GM19043 (cell line): Measurements from ENCODE around the gene NUDT4.
"Not testable (repeated sequence)": the region's sequence is repeated elsewhere in the genome, so short reads cannot be mapped to it uniquely, and the experiment has no call there.

Experiments used
- ATAC-seq: cut with Tn5 transposase; IDR thresholded peaks from one replicate; pipeline ENCODE4 v1.9.1; 2021; ENCODE audit warnings: low read depth; ENCODE audit not compliant: unreplicated experiment

Gene NUDT4

DNA sequence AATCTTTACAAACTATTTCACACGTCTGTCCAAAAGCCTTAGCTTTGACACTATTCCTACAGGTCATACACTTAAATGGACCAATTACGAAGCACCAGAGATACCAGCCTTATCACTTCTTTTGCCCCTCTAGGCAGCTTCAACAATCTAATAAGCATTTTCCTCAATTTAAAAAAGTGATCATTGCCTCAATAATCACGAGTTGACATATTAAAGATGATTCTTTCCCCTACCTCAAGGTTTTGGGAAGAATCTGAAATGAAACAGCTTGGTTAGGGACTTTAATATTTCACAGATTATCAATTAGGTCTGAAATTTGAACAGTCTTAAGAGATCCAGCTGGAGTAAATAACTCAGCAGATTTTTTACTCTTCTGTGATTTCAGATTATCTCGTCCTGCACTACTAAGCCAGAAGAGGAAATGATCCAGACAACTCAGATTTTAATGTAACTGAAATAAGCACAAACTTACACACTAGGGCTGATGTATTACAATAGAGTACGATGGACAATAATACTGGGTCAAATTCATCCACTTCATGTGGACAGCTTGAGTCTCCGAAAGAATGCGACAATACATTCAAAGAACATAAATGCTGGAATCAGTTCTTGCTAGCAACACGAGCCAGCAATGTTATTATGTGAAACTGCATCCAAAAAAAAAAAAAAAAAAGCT, 48.1 kb downstream of the NUDT4 start:
- ATAC-seq = no peak

DNA sequence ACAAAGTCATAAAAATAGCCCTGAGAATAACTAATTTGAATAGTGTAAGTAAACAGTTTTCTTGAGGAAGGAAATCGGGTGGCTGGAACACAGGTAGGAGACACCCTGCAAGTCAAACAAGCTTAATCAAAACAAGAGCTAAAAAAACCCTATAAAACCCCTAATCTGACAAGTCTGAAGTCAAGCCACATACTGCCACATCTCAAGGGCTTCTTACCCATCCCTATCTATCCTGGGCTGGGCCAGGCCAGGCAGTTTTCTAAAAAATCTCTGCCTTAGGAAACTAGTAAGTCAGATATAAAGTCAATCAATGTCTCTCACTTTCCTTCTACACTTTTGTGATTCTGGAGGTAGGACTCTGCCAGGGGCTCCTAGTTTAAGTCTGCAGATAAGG, 48.7 kb downstream of the NUDT4 start:
- ATAC-seq = no peak

- no peak for ATAC-seq
Observed at GRCh38 chr12:93427779-93428564, 50.2 kb downstream of the NUDT4 start.

DNA sequence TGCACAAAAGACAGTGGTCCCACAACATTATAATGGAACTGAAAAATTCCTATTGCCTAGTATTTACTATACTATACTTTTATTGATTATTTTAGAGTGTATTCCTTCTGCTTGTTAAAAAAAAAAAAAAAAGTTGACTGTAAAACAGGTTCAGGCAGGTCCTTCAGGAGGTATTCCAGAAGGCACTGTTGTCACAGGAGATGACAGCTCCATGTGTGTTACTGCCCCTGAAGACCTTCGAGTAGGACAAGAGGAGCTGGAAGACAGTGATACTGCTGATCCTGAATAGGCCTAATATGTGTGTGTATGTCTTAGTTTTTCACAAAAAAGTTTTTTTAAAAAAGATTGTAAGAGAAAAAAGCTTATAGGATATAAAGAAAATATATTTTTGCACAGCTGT, 51.7 kb downstream of the NUDT4 start:
- ATAC-seq = no peak

DNA sequence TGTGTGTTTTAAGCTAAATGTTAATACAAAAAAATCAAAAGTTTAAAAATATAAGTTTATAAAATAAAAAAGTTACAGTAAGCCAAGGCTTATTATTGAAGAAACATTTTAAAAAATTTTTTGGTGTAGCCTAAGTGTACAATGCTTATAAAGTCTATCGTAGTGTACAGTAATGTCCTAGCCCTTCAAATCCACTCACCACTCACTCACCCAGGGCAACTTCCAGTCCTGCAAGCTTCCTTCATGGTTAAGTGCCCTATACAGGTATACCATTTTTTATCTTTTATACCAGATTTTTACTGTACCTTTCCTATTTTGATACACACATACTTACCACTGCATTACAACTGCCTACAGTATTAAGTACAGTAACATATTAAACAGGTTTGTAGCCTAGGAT, 52.1 kb downstream of the NUDT4 start:
- no peak for ATAC-seq

- no peak for ATAC-seq
Observed at GRCh38 chr12:93430280-93430679, 52.6 kb downstream of the NUDT4 start.

GRCh38 chr12:93432031-93432430, 54.3 kb downstream of the NUDT4 start:
- ATAC-seq = not testable (repeated sequence)

DNA sequence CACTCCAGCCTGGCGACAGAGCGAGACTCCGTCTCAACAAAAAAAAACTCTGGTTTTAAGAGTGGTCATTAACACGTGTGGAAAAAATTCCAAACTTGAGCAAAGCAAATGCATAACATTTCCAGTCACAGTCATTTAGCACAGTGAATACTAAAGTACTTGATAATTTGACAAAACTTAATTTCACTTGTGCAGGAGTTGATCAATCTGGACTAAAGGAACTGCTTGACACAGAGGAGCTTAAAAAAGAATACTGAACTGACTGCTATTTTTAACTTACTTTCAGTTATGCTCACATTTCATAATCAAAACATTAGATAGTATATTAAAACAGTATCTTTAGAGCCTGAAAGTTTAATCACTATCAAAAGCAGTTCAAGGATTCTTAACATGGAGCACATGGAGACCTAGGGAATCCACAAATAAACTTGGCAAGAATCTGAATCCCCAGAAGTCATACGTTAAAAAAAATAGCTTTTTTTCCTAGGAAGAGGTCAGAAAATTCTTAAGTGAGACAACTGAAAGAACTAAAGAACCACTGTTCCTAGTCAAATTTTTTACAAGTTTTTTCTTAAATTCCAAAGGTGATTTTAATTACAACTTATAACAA, 56.6 kb downstream of the NUDT4 start:
- no peak for ATAC-seq

DNA sequence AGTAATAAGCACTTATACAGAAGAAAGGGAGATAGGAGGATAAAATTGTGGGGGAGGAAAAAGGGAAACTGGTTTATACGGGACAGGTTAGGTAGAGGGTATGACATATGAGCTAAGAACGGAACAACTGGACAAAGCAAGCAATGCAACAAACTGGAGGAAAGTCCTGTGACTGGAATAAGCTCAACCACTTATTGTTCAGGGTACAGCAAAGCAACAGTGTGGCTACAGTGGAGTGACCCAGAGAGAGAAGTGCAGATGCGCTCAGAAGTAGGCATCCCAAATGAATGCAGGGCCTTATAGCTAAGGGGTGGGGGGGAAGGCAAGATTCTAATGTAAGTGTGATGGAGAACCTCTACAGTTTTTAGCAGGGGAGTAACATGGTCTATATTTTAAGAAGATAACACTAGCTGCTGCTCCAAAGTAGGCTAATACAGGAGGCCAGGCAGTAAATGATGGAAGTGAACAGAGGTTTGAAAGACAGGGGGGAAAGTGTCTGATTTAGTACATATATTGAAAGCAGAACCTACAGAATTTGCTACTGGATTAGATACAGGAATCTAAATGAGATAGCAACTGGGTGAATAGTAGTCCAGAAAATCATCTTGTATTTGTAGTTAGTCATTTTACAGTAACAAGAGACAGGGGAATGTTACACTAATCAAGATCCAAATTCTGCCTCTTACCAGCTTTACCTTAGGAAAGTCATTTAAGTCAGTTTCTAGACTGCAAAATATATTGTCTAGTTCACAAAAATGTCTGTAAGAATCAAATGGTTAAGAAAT, 60.7 kb downstream of the NUDT4 start:
- ATAC-seq = no peak

DNA sequence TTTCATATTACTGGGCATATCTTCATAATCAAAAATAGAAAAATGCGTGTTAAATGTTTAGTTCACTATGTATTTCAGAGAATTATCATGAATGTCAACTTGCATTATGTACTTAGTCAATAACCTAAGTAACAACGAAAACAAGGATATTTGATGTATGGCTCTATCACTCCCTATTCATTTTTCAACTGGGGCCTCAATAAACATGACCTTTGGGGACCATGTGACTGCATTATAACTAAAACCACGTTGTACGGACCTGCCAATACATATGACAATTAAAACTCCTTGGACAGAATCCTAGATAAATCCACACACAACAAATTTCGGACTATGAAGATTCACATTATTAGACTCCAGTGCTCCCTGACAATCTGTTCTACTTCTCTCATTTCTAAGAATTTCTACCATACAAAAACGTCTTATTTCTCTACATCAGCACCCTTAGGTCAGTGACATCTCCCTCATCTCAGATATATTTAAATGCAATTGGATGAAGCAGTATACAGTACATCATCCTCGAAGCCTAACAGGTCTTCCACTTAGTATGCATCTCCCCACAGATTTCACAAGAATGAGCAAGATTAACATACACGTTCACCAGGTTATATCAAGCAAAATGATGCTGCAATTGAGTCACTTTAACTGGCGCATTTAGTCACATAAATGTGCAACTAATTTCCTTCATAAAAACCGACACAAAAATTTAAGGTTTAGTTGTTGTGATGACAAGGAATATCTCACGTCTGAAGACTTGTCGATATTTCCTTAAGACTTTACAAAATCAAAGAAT, 62.5 kb downstream of the NUDT4 start:
- no peak for ATAC-seq

- no peak for ATAC-seq
Observed at GRCh38 chr12:93441081-93441616, 63.4 kb downstream of the NUDT4 start.

DNA sequence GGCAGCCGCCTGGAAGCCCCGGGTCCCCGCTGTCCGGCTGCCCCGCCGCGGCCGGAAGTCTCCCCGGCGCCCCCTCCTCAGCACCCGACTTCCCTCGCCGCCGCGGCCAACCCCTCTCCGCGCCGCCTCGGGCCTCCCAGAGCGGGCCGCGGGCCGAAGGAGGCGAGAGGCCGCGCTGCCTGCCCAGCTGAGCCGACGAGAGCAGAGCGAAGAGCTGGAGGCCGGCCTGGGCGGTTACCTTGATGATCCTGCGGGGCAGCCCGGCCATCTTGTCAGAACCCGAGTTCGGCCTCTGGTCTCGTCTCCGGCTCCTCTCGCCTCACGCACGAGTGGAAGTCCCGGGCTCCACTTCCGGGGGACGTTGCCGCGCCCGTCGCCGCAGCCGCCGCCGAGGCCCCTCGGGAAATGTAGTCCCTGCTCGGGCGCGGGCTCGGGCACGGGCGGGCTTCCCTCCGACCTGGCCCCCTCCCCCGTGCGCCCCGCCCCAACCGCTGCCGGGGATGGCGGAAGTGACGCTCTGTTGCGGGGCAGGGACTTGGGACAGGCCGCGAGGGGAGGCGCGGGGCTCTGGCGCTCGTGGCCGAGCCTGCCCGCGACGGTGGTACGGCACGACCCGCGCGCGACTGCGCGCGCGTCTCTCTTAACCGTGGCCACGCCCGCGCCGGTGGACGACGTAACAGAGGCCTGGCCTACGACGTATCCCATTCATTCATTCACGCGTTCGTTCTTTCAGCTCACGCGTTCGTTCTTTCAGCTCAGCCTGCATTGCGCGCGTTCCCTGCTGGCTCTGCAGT, 64.1 kb downstream of the NUDT4 start, which contains the start of gene UBE2N:
UBE2N (minus strand) TSS at position 331 of the 794 bp plus-strand sequence; CDS start at position 268, 63 bp downstream.
- peak; percentile 70 for ATAC-seq

DNA sequence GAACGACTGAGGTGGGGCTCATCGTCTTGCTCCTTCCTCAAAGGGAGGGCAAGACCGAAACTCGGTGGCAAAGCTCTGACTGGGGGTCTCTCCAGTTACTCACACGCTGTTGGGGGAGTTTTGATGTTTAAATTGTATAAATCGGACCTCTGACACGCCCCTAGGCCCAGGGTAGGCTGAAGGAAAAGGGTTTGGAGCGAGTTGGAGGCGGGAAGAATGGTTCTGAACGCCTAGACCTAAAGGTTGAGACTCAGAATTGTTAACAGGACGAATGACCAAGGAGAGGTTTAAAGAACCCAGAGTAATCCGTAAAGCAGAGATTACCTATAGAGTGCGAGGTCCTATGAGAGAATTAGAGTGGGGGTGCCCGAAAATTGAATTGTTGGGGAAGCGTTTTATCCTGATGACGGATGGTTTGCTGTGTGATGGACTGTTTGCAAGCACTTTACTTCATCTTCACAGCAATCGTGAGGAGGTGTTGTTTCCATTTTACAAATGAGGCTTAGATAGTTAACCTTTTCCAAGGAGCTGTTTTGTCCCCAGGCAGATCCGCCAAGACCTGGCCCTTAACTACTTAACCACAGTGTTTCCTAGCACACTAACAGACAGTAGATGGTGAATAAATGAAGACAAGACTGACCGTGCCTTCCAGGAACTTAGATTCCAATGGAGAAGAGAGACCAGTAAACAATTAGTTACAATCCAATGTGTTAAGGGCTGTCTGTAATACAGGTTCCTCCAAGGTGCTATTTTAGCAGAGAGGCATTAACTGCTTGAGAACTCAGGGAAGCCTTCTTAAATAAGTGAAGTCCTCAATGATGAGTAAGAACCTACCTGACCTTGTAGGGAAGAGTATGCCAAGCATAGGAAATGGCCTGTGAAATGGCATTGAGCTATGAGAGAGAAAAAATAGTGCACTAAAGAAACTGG, 65.0 kb downstream of the NUDT4 start:
- no peak for ATAC-seq

DNA sequence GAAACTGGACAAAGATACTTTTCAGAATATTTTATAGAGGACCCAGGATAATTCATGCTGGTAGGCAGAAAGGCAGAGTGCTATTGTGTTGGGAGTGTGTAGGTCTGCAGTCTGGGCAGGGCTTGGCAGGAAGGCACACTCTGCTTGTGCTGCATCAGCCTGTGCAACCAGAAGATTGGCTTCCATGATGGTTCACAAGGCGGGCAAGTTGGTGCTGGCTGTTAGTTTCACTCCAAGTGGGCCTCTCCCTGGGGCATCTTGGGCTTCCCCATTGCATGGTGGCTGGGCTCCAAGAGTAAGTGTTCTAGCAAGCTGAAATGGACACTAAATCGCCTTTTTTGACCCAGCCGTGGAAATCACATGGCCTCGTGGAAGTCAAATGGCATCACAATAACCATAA, 65.9 kb downstream of the NUDT4 start:
- ATAC-seq = no peak

GRCh38 chr12:93447555-93448290, 70.0 kb downstream of the NUDT4 start:
- no peak for ATAC-seq

DNA sequence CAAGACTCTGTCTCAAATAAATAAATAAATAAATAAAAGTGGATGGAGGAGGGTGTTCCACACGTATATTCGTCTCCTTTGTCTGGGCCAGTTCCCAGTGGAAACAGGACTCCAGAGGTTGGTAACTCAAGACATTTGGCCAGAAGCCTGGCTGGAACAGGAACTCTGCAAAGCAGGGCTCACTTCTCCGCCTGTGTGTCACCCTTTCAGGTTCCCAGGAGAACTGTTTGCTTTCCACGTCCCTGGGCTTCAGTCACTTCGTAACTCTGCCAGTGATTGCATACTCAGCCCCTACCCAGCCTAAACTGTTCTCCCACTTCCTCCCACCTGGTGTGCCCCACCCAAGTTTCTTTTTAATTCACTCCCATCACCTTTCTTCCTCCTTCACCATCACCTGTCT, 71.1 kb downstream of the NUDT4 start:
- peak; percentile 16 for ATAC-seq

GRCh38 chr12:93449277-93449676, 71.6 kb downstream of the NUDT4 start:
- ATAC-seq = peak; percentile 96
